Fibroblast of the aortic adventitia (primary cell): ENCODE results near the gene GSG1. TPM values are rescaled to one million over a fixed set of nuclear protein-coding genes. Genes with fewer than 3 reads are reported as not detected.

ENCODE experiments used
- DNase-seq: peaks from one replicate; pipeline ENCODE4 v3.0.0-alpha.2; 2010; ENCODE audit warnings: low read depth
- H3K4me3 ChIP-seq: 2 replicates; pipeline ENCODE4 v1.5.1; 2011; ENCODE audit warnings: low read depth, mild to moderate bottlenecking, control low read depth, low read length, moderate library complexity
- total RNA-seq: library from RNA; depleted of rRNA; stranded (reverse); fragments of >200 nt; gene quantifications from 2 replicates; pipeline ENCODE4 v1.2.3, GENCODE V29; 2012; ENCODE audit warnings: low replicate concordance
- TF ChIP-seq, protein P1 (sequence below): IDR thresholded peaks from 2 replicates; pipeline ENCODE4 v1.5.1; 2011; ENCODE audit warnings: mild to moderate bottlenecking, low read length, control low read depth, inconsistent platforms; ENCODE audit not compliant: insufficient read depth

Gene GSG1
- total RNA-seq, 1 donor = 0.45 TPM

DNA sequence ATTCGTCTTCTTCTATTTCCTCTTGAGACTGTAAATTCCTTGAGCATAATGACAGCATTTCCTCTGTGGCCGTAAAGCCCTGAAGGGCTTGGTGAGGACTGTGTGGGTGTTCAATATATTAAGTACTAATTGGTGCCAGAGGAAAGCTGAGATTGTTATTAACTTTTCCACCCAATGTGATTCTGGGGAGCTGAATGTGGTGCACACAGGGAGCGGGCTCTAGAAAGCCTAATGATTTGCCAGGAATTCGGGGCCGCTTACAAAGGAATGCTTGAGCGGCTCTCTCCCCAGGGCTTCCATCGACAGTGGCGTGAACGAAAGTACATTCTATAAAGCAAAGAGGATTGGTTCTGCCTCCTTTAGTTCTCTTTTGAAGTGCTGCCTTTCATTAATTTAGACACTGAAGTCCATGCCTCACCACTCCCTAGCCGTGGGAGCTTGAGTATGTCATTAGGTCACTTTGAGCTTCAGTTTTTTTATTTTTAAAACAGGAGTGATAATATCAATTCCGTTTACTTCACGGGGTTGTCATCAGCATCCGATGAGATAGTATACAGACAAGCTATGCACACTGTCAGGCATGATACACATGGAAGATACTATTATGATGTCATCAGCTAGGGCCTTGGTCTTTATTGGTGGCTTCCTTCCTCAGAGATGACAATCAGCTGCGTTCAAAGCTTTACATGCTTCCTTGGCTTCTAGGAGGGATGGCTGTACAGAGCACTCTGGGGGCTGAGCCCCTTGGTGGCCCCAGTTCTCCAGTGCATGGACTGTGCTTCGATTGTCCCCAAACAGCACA, 11.0 kb upstream of the GSG1 start:
- no peak for DNase-seq
- TF ChIP-seq, protein P1, sequence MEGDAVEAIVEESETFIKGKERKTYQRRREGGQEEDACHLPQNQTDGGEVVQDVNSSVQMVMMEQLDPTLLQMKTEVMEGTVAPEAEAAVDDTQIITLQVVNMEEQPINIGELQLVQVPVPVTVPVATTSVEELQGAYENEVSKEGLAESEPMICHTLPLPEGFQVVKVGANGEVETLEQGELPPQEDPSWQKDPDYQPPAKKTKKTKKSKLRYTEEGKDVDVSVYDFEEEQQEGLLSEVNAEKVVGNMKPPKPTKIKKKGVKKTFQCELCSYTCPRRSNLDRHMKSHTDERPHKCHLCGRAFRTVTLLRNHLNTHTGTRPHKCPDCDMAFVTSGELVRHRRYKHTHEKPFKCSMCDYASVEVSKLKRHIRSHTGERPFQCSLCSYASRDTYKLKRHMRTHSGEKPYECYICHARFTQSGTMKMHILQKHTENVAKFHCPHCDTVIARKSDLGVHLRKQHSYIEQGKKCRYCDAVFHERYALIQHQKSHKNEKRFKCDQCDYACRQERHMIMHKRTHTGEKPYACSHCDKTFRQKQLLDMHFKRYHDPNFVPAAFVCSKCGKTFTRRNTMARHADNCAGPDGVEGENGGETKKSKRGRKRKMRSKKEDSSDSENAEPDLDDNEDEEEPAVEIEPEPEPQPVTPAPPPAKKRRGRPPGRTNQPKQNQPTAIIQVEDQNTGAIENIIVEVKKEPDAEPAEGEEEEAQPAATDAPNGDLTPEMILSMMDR = no peak
- H3K4me3 ChIP-seq = no peak overlapping the region

- TF ChIP-seq, protein P1 = no peak
- no peak for DNase-seq
- H3K4me3 ChIP-seq = no peak overlapping the region
Observed at GRCh38 chr12:13112968-13113367, 9.5 kb upstream of the GSG1 start.

- DNase-seq = no peak
- no peak overlapping the region for H3K4me3 ChIP-seq
- TF ChIP-seq, protein P1 = no peak
Observed at GRCh38 chr12:13106666-13107065, 3.2 kb upstream of the GSG1 start.

DNA sequence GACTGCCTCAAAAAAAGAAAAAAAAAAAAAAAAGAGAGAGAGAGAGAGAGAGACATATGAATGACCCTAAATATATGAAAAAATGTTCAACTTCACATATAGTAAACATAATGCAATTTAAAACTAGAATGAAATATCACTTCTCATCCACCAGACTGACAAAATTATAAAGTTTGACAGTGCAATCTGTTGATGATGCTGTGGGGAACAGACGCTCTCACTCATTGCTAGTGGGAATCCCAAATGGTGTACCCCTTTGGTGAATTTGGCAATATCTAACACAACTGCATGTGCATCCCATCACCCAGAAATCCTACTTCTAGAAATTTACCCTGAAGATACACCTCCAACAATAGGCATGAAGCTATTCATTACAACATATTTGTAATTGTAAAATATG, 2.3 kb upstream of the GSG1 start:
- TF ChIP-seq, protein P1 = no peak
- DNase-seq = no peak
- H3K4me3 ChIP-seq = no peak overlapping the region

DNA sequence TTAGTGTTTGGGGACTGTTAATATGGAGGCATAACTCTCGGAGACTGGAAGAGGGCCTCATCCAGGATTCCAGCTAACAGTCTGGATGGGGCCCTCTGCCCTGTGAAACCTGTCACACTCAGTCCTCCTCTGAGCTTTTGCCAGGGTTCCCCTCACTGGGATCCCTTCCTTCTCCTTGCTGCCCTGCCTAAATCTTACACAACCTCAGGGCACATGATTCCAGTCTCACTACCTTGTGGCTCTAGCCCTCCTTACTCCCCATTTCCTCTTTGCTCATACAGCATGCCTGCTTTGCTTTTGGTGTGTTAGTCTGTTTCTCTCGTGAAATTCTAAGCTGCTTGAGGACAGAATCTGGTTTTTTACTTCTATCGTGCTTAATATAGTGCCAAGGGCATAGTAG, 942 bp upstream of the GSG1 start:
- no peak for DNase-seq
- TF ChIP-seq, protein P1 = no peak
- H3K4me3 ChIP-seq = no peak overlapping the region

- DNase-seq = peak; percentile 58
- TF ChIP-seq, protein P1 = no peak
- H3K4me3 ChIP-seq = no peak overlapping the region
Observed at GRCh38 chr12:13102461-13103195, 839 bp downstream of the GSG1 start.
